ENCODE results near the gene COPS8. TPM values are rescaled to one million over a fixed set of nuclear protein-coding genes. Genes with fewer than 3 reads are reported as not detected.

COPS8 gene
- polyA plus RNA-seq, 5 donors = 63.7 to 91.0 (median 77.0) TPM

GRCh38 chr2:237097911-237098702, 12.4 kb downstream of the COPS8 start:
- DNase-seq = no peak

DNA sequence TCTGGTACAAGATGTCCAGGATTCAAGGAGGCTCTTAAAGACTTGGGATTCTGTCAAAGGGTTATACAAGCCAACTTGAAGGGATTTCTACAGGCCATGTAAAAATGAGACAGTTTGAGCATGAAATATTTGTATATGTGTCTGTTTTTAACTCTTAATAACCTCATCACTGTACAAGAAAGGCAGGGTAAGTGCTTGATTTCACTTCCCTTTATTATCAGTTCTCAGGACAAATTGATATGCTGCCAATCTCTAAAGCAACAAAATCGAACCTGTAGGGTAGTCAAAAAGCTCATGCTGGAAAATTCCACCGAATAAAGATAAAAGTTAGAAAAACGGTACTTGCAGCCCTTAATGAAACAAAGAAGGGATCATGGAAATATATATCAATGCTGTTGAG, 14.1 kb downstream of the COPS8 start:
- DNase-seq = no peak

DNA sequence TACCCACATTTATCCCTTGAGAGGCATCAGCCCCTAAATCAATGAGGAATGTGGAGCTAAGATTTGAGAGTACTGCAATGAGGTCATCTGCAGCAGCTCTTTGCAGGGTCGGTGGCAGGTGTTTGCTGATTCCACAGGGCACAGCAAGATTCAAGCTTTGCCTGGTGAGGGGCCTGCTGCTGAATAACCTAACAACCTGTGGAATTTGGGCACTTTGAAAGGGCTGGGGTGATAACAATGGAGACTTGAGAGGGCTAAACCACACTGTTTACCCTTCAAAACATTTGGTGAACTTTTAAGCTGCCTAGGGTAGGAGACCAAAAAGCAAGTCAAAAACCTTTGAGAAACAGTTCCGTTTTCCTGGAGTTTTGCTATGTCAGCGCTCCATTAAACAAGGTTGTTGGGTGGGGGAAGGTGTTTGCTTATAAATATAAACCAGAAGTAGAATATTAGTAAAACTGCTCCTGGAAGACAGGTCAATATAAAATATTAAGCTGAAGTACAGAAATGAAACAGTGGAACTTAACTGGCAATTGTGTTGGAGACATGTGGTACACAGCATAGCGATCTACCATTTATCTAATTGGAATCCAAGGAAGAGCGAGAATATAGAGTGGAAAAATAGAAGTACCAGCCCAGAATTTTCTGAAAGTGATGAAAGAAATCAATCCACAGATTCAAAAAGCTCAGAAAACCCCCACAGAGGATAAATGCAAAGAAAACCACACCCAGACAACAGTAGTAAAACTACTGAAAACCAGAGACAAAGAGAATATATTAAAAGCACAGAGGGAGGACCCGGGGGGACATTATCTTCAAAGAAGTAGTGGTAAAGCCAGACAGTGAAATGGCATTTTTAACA, 15.7 kb downstream of the COPS8 start:
- DNase-seq = no peak

- DNase-seq = no peak
Measured at GRCh38 chr2:237102428-237102827, 16.7 kb downstream of the COPS8 start.

GRCh38 chr2:237109421-237109934, 23.8 kb downstream of the COPS8 start:
- no peak for DNase-seq

GRCh38 chr2:237113026-237113795, 27.5 kb downstream of the COPS8 start:
- no peak for DNase-seq

DNA sequence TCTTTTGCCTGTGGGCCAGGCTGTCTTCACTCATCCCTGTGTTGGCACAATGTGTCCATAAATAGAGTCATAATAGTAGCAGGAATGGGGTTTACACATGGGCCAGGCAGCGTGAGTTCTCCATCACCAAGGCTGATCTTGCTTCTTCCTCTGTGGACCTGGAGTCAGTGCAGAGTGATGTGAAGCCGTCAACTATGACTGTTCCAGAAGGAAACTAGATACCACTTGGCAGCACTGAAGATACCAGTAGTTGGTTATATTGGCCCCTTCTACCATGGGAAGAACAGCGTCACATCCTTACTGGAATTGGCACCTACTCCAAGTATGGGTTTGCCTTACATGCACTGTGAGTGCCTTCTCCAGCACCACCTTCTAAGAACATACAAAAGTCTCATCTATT, 30.2 kb downstream of the COPS8 start:
- DNase-seq = no peak

DNA sequence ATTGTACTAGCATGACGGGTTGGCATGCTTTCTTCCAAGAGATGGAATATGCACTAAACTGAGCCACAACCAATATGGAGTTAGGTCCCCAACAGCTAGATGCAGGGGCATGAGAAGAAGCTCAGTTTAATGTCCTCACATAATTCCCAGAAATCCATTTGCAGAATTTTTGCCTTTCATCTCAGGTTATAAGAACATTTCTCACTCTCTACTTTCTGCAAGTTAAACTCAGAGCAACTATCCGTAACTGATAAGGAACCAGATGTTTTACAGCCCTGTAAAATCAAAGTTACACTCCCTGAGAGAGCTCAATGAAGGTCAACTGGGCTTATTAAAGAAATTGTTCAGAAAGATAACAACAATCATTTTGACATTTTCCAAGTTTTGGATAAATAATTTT, 30.7 kb downstream of the COPS8 start:
- no peak for DNase-seq

GRCh38 chr2:237118025-237118424, 32.3 kb downstream of the COPS8 start:
- DNase-seq = no peak

- DNase-seq = peak in 1 of 2 donors; percentile 18
Measured at GRCh38 chr2:237118561-237119155, 33.0 kb downstream of the COPS8 start.

DNA sequence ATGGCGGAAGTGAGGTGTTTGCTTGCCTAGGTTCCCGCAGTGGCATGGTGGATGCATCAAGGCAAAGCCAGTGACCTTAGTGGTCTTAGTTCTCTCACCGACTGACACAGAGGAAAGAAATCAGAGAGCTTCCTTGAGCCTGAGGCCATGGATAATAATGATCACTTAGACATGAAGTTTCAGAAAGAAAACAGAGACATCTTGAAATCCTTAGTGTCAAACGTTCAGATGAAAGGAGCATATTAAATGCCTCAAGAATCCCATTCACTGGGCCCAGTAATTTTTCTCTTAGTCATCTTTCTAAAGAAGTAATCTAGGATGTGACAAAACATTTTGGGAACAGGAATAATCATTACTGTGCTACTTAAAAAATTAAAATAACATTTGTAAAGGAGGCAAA, 35.2 kb downstream of the COPS8 start:
- DNase-seq = no peak

GRCh38 chr2:237121321-237121720, 35.6 kb downstream of the COPS8 start:
- no peak for DNase-seq

DNA sequence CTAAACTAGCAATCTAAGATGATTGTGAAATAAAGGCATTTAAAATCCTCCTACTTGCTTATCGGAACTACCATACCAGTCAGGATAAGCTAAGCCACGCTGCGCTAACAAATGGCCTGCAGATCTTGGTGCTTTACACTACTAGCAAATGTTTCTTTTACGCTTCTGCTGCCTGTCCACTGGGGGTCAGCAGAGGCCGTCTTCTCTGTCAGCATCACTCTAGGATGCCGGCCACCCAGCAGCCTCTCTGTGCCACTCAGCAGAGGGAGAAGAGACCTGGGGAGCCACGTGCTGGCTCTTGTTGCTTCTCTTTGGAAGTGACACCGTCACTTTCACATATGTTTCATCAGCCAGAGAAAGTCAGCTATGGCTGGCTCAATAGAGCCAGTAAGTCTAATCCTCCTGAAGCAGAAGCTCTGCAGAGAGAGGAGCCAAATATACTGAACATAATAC, 36.6 kb downstream of the COPS8 start:
- peak in 1 of 2 donors; percentile 22 for DNase-seq

DNA sequence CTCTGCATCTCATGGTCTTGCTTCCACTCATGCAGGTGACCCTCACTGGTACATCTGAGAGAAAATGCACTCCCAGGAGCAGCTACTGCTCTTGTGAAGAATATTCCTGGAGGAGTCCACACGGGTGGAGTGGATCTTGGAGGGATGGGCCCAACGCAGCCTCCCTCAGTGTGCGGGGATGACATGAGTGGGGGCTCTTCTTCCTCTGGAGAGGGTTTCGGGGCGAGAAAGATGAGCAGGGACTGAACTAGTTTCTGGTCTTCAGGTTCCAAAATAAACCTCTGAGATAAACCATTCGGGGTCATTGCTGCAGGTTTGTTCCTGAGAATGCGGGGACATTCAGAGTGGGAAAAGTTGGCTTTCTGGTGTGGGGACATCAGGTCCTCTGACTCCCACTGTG, 39.1 kb downstream of the COPS8 start:
- DNase-seq = no peak

DNA sequence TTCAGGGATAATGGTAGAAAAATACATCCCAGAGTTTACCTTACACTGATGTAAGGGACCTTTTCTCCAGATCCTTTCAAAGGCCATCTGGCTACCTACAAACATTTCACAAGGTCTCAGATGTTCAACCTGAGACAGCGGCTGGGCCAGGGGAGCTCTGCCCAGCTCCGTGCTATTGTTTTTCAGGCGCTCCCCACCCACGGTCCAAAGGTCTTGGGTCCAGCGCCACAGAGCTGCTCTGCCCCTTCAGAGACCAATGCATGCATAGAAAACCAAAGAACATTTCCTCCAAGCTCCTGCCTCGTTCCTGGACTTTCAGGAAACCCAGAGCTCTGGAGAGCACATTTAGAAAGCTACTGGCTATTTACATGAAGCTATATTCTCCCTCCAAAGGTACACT, 40.3 kb downstream of the COPS8 start:
- no peak for DNase-seq

DNA sequence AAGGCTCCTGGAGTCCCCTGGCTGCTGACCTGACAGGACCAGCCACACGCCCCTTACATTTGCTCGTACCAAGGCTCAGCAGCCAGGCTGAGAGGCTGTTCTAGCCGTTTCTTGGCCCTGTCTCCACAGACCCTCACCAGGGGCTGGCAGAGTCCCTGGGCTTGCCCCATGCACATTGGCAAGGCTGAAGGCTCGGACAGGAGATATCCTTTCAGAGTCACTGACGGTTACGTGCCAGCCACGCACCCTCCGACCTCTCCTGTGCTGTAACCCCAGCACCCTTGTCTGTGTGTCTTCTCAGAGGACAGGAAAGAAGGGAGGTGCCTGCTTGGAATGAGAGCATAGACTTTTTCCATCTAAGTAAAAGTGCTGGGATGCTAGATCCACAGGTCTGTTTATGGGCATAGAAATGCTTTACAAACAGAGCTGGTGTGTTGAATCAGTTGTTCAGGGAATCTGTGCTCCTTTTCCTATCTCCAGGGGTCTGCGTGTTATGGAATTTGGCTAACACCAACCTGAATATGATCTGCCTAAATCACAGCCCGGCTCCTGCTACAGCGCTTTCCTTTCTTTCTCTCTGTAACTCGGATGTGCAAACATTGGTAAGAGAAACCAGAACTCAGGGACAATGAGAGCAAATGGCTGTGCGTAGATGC, 41.0 kb downstream of the COPS8 start:
- DNase-seq = no peak

- peak; percentile 65 to 74 for DNase-seq
Measured at GRCh38 chr2:237128026-237128703, 42.5 kb downstream of the COPS8 start.

GRCh38 chr2:237128845-237129592, 43.3 kb downstream of the COPS8 start:
- DNase-seq = no peak

- DNase-seq = no peak
Measured at GRCh38 chr2:237129625-237130263, 44.1 kb downstream of the COPS8 start.
